Fibroblast of skin of left quadriceps (primary cell): ENCODE results near the gene ZC3H8.
"Not testable (repeated sequence)": the region's sequence is repeated elsewhere in the genome, so short reads cannot be mapped to it uniquely, and the experiment has no call there.

Experiments
- DNase-seq, 2 experiments: peaks; one replicate each; pipeline ENCODE4 v3.0.0-alpha.2; 2013; ENCODE audit warnings: low read depth in 2 of 2

The ZC3H8 gene

GRCh38 chr2:112259509-112260294 is 4.9 kb upstream of the ZC3H8 start:
- DNase-seq = peak in 1 of 2 experiments; percentile 51

GRCh38 chr2:112257575-112257974 is 2.7 kb upstream of the ZC3H8 start:
- no peak for DNase-seq

- no peak for DNase-seq
Observed at GRCh38 chr2:112256654-112257053, 1.8 kb upstream of the ZC3H8 start.

GRCh38 chr2:112255875-112256274 is 1.0 kb upstream of the ZC3H8 start:
- no peak for DNase-seq

GRCh38 chr2:112253261-112253815 is 1.5 kb downstream of the ZC3H8 start:
- DNase-seq = no peak

GRCh38 chr2:112251271-112251670 is 3.6 kb downstream of the ZC3H8 start:
- DNase-seq = no peak

GRCh38 chr2:112244854-112245253 is 10.0 kb downstream of the ZC3H8 start:
- DNase-seq = no peak

- DNase-seq = no peak
Observed at GRCh38 chr2:112243233-112243632, 11.6 kb downstream of the ZC3H8 start.

GRCh38 chr2:112242384-112242783 is 12.5 kb downstream of the ZC3H8 start:
- DNase-seq = no peak

GRCh38 chr2:112239862-112240261 is 15.0 kb downstream of the ZC3H8 start:
- no peak for DNase-seq

- DNase-seq = no peak
Observed at GRCh38 chr2:112230371-112230770, 24.5 kb downstream of the ZC3H8 start.

GRCh38 chr2:112229348-112229747 is 25.5 kb downstream of the ZC3H8 start:
- no peak for DNase-seq

- no peak for DNase-seq
Observed at GRCh38 chr2:112220831-112221230, 34.0 kb downstream of the ZC3H8 start.

GRCh38 chr2:112220186-112220585 is 34.7 kb downstream of the ZC3H8 start:
- DNase-seq = no peak

GRCh38 chr2:112217854-112218253 is 37.0 kb downstream of the ZC3H8 start:
- DNase-seq = no peak

GRCh38 chr2:112216167-112216566 is 38.7 kb downstream of the ZC3H8 start:
- peak; percentile 7 to 9 for DNase-seq

GRCh38 chr2:112207905-112208304 is 46.9 kb downstream of the ZC3H8 start:
- DNase-seq = not testable (repeated sequence)

- DNase-seq = no peak
Observed at GRCh38 chr2:112204411-112204810, 50.4 kb downstream of the ZC3H8 start.

- no peak for DNase-seq
Observed at GRCh38 chr2:112201696-112202430, 53.0 kb downstream of the ZC3H8 start.

- no peak for DNase-seq
Observed at GRCh38 chr2:112199188-112199587, 55.7 kb downstream of the ZC3H8 start.

- no peak for DNase-seq
Observed at GRCh38 chr2:112198780-112199179, 56.1 kb downstream of the ZC3H8 start.

- DNase-seq = no peak
Observed at GRCh38 chr2:112197868-112198267, 57.0 kb downstream of the ZC3H8 start.

- DNase-seq = no peak
Observed at GRCh38 chr2:112195950-112196349, 58.9 kb downstream of the ZC3H8 start.
